ENCODE data around the gene MAP2K3. TPM values are rescaled to one million over a fixed set of nuclear protein-coding genes. Genes with fewer than 3 reads are reported as not detected.

MAP2K3 gene
- total and polyA plus RNA-seq, 2 experiments from 2014 or later, result 42.6 to 119 TPM

GRCh38 chr17:21249086-21249795 lies 35.3 kb upstream of the MAP2K3 start:
- no peak overlapping the region for H3K9ac ChIP-seq
- 0 out of 2 replicates have a peak, but pooled peaks cover 5% of the 10 kb centered on the region for H3K79me2 ChIP-seq (ENCODE audit: insufficient read depth)
- TF ChIP-seq EZH2phosphoT487 (IDR thresholded peaks at IDR 0.05; ENCODE audit: insufficient read depth, low read depth) (no peak), EZH2 (IDR thresholded peaks at IDR 0.05; ENCODE audit: insufficient read depth, poor library complexity, severe bottlenecking) (no peak)
- DNase-seq, result no peak
- H3K9me2 ChIP-seq (ENCODE audit: insufficient read depth), result no peaks in the 10 kb centered on the region
- no peaks in the 10 kb centered on the region for H4K20me1 ChIP-seq (ENCODE audit: insufficient read depth)
- in situ Hi-C loops (cut with MboI), result no loop called here
- H3K4me1 ChIP-seq (ENCODE audit: insufficient read depth), result no peaks in the 10 kb centered on the region
- no peaks in the 10 kb centered on the region for H3K9me3 ChIP-seq (ENCODE audit: low read depth)
- H3K27me3 ChIP-seq (replicated peaks; ENCODE audit: insufficient read depth), result no peaks in the 10 kb centered on the region
- no peaks in the 10 kb centered on the region for H3F3A ChIP-seq (ENCODE audit: insufficient read depth)
- H3K4me2 ChIP-seq (ENCODE audit: unreplicated experiment), result no peak overlapping the region
- 65 to 66% methylated on average over 12 of the region's 12 CpGs for WGBS, 2 experiments (ENCODE audit: low coverage in 1 of 2, low lambda C conversion rate in 2 of 2, missing lambda C conversion rate in 2 of 2)
- H3K4me3 ChIP-seq, result no peak overlapping the region
- no peaks in the 10 kb centered on the region for H3K36me3 ChIP-seq (ENCODE audit: low read depth)
- H2AFZ ChIP-seq, result no peak overlapping the region
- no peak overlapping the region for H3K27ac ChIP-seq

- H3K36me3 ChIP-seq (ENCODE audit: low read depth), result no peaks in the 10 kb centered on the region
- WGBS, 2 experiments (ENCODE audit: low coverage in 1 of 2, low lambda C conversion rate in 2 of 2, missing lambda C conversion rate in 2 of 2), result 69 to 72% methylated on average over 7 of the region's 7 CpGs
- no peaks in the 10 kb centered on the region for H4K20me1 ChIP-seq (ENCODE audit: insufficient read depth)
- H3K4me1 ChIP-seq (ENCODE audit: insufficient read depth), result no peaks in the 10 kb centered on the region
- no peaks in the 10 kb centered on the region for H3K9me2 ChIP-seq (ENCODE audit: insufficient read depth)
- H3K79me2 ChIP-seq (ENCODE audit: insufficient read depth), result 0 out of 2 replicates have a peak, but pooled peaks cover 5% of the 10 kb centered on the region
- H3K4me3 ChIP-seq, result no peak overlapping the region
- H3K27ac ChIP-seq, result no peak overlapping the region
- H3F3A ChIP-seq (ENCODE audit: insufficient read depth), result no peaks in the 10 kb centered on the region
- no peak overlapping the region for H3K9ac ChIP-seq
- H3K4me2 ChIP-seq (ENCODE audit: unreplicated experiment), result no peak overlapping the region
- TF ChIP-seq EZH2phosphoT487 (IDR thresholded peaks at IDR 0.05; ENCODE audit: insufficient read depth, low read depth) (no peak), EZH2 (IDR thresholded peaks at IDR 0.05; ENCODE audit: insufficient read depth, poor library complexity, severe bottlenecking) (no peak)
- DNase-seq, result no peak
- no peak overlapping the region for H2AFZ ChIP-seq
- H3K9me3 ChIP-seq (ENCODE audit: low read depth), result no peaks in the 10 kb centered on the region
- no peaks in the 10 kb centered on the region for H3K27me3 ChIP-seq (replicated peaks; ENCODE audit: insufficient read depth)
- in situ Hi-C loops (cut with MboI), result no loop called here
Measured at GRCh38 chr17:21249920-21250703, 34.4 kb upstream of the MAP2K3 start.

- no peaks in the 10 kb centered on the region for H3K9me3 ChIP-seq (ENCODE audit: low read depth)
- H3K4me2 ChIP-seq (ENCODE audit: unreplicated experiment), result no peak overlapping the region
- no peaks in the 10 kb centered on the region for H3K9me2 ChIP-seq (ENCODE audit: insufficient read depth)
- no peak overlapping the region for H3K4me3 ChIP-seq
- 0 out of 2 replicates have a peak, but pooled peaks cover 5% of the 10 kb centered on the region for H3K79me2 ChIP-seq (ENCODE audit: insufficient read depth)
- H3K4me1 ChIP-seq (ENCODE audit: insufficient read depth), result no peaks in the 10 kb centered on the region
- no peak overlapping the region for H3K9ac ChIP-seq
- H3K27me3 ChIP-seq (replicated peaks; ENCODE audit: insufficient read depth), result no peaks in the 10 kb centered on the region
- 26 to 30% methylated on average over 3 to 4 of the region's 4 CpGs for WGBS, 2 experiments (ENCODE audit: low coverage in 1 of 2, low lambda C conversion rate in 2 of 2, missing lambda C conversion rate in 2 of 2)
- in situ Hi-C loops (cut with MboI), result no loop called here
- H4K20me1 ChIP-seq (ENCODE audit: insufficient read depth), result no peaks in the 10 kb centered on the region
- TF ChIP-seq EZH2 (IDR thresholded peaks at IDR 0.05; ENCODE audit: insufficient read depth, poor library complexity, severe bottlenecking) (no peak), EZH2phosphoT487 (IDR thresholded peaks at IDR 0.05; ENCODE audit: insufficient read depth, low read depth) (no peak)
- no peak for DNase-seq
- no peaks in the 10 kb centered on the region for H3K36me3 ChIP-seq (ENCODE audit: low read depth)
- H3K27ac ChIP-seq, result no peak overlapping the region
- no peak overlapping the region for H2AFZ ChIP-seq
- H3F3A ChIP-seq (ENCODE audit: insufficient read depth), result no peaks in the 10 kb centered on the region
Measured at GRCh38 chr17:21250854-21251253, 33.7 kb upstream of the MAP2K3 start.

- 46 to 52% methylated on average over 15 of the region's 15 CpGs for WGBS, 2 experiments (ENCODE audit: low coverage in 1 of 2, low lambda C conversion rate in 2 of 2, missing lambda C conversion rate in 2 of 2)
- Histone ChIP-seq H3F3A (ENCODE audit: insufficient read depth) (no peaks in the 10 kb centered on the region), H3K9me3 (ENCODE audit: low read depth) (no peaks in the 10 kb centered on the region), H3K4me3 (0 out of 2 replicates have a peak overlapping the region, but pooled peaks have one; percentile 84), H3K36me3 (ENCODE audit: low read depth) (no peaks in the 10 kb centered on the region), H3K4me2 (ENCODE audit: unreplicated experiment) (peak overlapping the region; percentile 58), H2AFZ (no peak overlapping the region), H3K4me1 (ENCODE audit: insufficient read depth) (no peaks in the 10 kb centered on the region), H3K79me2 (ENCODE audit: insufficient read depth) (0 out of 2 replicates have a peak, but pooled peaks cover 5% of the 10 kb centered on the region), H4K20me1 (ENCODE audit: insufficient read depth) (no peaks in the 10 kb centered on the region), H3K9me2 (ENCODE audit: insufficient read depth) (no peaks in the 10 kb centered on the region), H3K9ac (peak overlapping the region; percentile 68; the same call in 1 of the 2 replicates), H3K27ac (no peak overlapping the region), H3K27me3 (replicated peaks; ENCODE audit: insufficient read depth) (no peaks in the 10 kb centered on the region)
- no peak for TF ChIP-seq EZH2 (IDR thresholded peaks at IDR 0.05; ENCODE audit: insufficient read depth, poor library complexity, severe bottlenecking)
- TF ChIP-seq EZH2phosphoT487 (IDR thresholded peaks at IDR 0.05; ENCODE audit: insufficient read depth, low read depth), result no peak
- in situ Hi-C loops (cut with MboI), result no loop called here
- peak; percentile 36 for DNase-seq
Measured at GRCh38 chr17:21251337-21252010, 33.0 kb upstream of the MAP2K3 start.

All from GM23248 (cell line).